GM19324 (cell line): ENCODE data around the gene SAPCD1.

Source experiments
- ATAC-seq: cut with Tn5 transposase; IDR thresholded peaks from one replicate; pipeline ENCODE4 v1.9.1; 2021; ENCODE audit warnings: mild to moderate bottlenecking, moderate library complexity; ENCODE audit not compliant: unreplicated experiment, low FRiP score

SAPCD1 gene

DNA sequence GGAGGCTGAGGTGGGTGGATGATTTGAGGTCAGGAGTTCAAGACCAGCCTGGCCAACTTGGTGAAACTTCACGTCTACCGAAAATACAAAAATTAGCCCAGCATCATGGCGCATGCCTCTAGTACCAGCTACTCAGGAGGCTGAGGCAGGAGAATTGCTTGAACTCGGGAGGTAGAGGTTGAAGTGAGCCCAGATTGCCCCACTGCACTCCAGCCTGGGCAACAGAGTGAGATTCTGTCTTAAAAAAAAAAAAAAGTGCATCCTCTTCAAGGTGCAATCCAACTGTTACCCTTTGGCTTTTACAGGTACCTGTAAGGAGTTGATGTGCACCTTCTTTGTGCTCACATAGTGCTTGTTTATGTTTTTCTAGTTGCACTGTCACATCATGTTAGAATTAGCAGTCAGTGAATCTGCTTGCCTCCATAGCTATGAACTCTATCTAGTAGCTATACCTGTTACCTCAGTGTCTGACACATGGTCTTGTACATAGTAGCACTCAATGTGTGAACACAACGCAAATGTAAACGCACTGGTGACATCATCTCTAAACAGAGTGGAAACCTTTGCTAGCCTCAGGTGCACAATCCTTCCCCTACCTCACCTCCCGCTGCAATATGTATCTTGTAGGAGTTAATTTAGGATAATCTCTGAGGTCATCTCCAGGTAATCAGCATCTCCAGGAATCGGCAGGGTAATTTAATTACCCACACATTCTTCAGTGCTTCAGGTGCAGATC is 13.0 kb upstream of the SAPCD1 start:
- no peak for ATAC-seq

DNA sequence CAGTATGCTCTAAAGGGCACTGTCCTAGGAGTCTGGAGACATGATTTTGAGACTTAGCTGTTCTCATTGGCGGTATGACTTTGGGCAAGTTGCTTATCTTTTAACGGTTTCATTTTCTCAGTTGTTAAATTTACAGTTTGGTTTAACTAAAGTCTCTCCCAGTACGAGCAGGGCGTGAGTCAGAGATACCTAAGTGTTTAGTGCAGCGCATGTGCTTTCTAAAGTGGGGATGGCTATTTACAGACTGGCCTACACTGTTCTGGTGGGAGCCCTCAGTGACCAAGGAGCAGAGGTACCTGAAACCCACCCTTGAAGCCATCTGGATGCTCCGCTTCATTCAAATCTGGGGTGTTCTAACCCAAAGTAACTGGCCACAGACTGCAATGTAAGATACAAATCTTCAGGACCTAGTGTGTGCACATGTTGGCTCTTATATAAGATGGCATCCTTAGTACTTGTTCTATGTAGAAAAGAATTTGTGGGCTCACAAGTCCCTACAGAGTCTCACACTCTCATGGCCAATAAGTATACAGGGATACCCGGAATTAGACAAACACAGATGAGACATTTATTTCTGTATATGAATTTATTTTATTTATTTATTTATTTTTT is 11.9 kb upstream of the SAPCD1 start:
- no peak for ATAC-seq

DNA sequence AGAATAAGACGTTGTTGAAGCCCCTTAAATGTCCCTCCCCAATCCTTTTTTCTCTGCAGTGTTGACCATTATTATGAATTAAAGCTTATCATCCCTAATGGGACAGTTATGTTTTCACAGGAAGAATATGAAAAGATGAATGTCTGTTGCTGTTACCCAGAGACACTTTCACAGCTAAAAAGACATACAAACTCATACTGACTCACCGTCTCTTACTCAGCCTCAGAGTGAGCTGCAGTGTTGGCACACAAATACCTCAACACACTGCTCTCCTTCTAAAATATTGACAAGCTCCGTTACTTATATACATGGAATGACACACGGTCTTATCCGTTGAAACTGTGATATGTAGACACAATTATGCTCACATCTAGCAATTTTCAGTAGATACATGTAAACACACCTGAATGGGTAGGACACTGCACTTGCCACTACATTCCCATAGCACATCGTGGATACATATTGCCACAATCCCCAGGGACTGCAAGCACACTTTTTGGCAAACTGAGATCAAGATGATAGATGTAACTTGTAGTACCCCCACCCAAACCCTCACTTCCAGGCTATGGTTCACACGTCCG is 9.6 kb upstream of the SAPCD1 start:
- no peak for ATAC-seq

DNA sequence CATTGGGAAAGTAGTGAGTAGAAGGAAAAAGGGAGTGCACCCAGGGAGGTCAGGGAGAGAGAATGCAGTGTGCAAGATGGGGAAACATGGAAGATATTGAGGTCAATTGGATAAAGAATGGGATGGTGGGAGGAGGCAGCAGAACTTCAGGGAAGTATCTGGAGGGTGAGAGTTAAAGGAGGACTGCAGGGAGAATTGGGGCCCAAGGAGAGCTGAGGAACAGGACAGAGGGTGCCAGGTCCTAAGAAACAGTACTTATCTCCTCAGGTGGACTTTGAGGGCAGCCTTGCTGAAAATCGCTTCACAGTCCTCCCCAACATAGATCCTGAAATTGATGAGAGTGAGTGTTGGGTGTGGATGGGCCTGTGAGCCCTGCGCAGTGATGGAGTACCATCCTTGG is 4.2 kb upstream of the SAPCD1 start:
- ATAC-seq, result no peak

DNA sequence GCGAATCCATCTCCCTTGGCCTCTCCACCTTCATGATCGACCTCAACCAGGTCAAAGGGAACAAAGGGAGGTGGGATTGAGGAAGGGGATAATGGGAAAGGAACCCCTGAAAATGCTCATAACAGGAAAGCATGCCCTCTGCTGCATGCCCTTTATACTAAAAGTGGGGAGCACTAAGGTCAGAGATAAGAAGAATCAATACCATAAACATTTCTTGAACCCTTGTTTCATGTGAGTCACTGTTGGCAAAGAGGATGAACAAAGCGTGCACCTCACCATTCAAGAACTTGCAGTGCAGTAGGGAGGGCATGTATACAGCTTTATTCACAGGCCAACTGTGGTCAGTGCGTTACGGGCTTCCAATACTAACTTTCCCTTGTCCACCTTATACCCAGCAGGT is 1.7 kb upstream of the SAPCD1 start:
- ATAC-seq, result no peak

DNA sequence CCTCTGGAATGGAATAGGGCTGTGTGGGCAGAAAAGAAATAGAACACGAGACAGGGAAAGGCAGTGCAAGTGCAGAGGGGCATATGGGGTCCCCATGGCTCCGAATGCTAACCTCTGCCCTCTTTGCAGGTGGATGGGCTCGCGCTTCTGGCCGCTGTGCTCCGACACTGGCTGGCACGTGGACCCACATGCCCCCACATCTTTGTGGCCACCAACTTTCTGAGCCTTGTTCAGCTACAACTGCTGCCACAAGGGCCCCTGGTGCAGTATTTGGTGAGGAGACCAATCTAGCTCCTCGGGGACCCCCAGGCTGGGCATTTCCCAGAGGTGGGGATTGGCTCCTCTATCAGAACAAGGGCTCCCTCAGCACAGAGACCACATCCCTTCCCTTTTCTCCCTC is 1.1 kb upstream of the SAPCD1 start:
- ATAC-seq, result no peak

DNA sequence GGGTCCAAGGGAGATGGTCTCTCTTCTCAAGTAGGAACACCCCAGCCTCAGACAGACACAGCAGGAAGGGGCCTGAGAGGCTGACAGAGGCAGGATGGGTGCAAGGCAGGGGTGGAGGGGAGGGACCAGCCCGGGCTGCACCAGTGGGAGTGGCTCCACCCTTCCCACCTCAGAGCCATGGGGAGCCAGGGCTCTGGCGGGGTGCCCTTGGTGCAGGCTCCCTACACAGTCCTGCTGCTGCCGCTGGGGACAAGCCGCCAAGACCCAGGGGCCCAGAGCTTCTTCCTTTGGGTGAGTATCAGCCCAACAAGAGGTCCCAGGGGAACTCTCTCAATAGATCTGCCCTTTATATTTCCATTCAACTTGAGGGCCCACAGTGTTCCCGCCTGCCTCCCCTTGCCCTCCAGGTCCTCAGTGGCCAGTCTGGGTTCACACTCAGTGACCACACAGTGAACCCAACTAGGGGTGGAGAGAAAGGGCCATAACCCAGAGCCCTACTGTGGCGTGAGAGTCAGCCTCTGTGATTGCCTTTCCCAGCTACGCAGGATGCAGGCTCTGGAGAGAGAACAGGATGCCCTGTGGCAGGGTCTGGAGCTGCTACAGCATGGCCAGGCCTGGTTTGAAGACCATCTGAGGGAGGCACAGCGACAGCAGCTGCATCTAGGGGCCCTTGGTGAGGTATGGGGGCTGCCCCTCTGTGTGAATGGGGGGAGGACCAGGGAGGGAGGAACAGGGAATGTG is 592 bp downstream of the SAPCD1 start:
- no peak for ATAC-seq

DNA sequence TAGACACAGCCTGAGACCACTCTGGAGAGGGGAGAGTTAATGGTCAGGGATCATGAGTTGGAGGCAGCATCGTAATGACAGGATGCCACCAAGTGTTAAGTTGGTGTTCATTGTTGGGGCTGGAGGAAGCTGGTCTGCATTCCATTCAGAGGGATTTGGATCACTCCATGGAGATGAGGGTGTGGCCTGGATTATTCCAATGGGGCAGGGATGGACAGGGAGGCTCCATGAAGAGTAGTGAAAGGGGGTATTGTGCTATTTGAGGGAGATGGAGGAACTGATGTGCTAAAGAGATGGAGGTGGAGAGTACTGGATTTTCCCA is 1.1 kb downstream of the SAPCD1 start:
- no peak for ATAC-seq

DNA sequence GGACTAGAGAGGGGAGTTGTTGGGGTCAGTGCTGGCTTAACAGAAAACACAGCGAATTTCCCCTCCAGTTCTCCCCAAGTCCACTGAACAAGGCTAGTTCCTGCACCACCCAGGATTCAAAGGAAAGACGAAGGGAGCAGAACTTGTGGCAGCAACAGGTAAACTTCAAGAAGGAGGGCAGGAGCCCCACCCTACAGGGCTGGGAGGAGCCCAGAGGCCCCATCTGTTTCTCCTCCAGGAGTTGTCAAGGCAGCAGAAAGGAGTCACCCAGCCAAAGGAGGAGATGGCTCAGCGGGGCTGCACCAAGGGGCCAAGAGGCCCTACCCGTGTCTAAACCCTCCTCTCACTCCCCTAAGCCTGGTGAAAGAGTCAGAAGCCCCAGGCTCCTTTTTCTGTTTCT is 1.7 kb downstream of the SAPCD1 start:
- ATAC-seq, result no peak

DNA sequence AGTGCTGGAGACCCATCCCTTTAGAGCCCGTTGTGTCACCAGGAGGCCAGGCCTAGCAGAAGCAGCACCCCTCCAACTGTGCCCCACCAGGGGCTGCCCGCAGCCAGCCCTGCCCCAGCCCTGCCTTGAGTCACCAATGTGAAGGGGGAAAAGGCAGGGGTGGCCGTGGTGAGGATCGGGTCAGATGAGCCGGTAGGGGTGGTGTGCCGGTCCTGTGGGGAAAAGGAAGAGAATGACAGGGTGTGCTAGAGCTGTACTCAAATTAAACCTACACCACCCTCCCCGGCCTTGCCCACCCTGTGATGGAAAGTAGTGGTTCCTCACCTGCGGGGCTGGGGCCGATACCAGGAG is 3.1 kb downstream of the SAPCD1 start:
- ATAC-seq, result no peak

DNA sequence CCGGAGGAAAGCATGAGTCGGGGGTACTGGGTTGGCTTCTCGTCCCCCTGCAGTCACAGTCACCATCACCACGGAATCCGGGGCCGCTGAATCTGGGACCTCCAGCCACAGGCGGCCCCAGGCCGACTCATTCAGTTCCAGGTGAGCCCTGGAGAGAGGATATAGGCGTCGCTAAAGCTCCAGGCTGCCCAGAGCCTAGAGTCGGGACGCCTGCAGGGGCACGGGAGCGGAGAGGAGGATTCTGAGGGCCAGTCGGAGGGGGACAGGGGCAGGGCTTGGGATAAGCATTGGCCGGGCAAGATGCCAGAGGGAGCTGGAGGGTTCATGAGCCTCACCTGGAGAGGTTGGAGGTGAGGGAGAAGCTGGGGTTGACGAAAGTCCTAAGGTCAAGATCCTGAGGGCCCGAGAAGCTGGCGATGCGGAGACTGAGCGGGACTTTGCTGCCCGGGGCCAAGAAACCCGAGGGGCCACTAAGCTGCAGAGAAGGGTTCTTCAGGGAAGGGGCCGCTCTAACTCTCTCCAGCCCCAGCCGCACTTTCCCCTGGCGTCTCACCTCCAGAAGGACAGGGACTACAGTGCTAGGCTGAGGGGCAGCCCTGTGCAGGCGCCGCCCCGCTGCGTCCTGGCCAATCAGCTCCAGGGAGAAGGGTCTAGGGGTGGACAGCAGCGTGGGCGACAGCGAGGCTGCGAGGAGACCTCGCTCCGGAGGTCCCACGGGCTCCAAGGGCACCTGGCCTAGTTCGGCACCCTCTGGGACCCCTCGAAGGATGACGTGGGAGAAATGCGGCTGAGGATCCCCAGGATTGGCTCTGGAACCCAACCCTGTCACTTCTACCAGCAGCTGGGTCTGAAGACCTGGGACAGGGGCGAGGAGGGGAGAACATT is 3.7 kb downstream of the SAPCD1 start:
- ATAC-seq, result no peak

DNA sequence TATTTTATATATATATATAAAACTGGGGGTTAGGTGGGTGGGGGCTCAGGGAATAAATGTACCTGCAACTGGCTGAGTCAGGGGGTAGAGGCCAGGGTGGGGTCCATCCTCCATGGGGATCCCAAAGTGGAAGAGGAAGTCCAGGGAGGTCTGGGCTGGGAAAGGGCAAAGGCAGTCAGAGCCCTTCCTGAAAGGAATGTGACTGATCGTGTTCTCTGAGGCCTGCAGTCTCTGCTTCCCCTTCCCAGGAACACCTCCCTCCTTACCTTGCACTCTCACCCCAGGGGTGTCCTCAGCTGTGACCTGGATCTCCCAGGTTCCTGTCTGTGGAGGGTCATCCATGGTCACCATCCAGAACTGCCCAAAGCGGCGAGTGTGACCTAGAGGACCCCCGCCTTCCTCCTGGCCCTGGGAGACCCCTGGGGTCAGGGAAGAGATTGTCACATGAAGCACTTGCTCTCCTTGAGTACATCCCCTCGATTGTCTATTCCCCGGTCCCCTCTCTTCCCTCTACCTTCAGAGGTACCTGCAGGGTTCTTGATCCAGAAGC is 4.7 kb downstream of the SAPCD1 start:
- ATAC-seq, result no peak

DNA sequence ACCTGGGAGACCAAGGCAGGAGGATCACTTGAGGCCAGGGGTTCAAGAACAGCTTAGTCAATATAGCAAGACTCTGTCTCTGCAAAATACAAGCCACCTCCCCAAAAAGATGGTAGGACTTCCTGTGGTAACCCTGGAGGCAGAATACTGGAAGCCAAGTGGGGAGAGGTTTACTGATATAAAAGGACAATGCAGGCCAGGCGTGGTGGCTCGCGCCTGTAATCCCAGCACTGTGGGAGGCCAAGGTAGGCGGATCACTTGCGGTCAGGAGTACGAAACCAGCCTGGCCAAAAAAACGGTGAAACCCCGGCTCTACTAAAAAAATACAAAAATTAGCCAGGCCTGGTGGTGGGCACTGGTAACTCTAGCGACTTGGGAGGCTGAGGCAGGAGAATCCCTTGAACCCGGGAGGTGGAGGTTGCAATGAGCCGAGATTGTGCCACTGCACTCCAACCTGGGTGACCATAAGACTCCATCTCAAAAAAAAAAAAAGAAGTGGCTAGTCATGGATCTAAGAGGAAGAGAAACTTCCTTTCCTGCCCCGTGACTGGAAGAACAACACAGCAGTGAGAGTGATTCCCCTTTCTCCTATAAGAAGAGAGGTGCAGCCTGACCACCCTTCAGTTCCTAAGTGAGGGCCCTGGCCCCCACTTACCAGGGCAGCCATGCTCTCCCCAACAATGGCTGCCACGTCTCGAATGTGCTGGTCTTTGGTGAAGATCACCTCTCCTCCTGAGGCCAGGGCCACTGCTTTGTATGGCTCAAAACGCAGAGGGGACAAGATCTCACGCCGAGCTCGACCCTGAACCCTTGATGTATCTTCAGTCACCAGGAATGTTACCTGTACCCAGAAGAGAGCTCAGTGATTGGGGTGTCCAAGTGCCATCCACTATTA is 6.2 kb downstream of the SAPCD1 start:
- ATAC-seq, result no peak

DNA sequence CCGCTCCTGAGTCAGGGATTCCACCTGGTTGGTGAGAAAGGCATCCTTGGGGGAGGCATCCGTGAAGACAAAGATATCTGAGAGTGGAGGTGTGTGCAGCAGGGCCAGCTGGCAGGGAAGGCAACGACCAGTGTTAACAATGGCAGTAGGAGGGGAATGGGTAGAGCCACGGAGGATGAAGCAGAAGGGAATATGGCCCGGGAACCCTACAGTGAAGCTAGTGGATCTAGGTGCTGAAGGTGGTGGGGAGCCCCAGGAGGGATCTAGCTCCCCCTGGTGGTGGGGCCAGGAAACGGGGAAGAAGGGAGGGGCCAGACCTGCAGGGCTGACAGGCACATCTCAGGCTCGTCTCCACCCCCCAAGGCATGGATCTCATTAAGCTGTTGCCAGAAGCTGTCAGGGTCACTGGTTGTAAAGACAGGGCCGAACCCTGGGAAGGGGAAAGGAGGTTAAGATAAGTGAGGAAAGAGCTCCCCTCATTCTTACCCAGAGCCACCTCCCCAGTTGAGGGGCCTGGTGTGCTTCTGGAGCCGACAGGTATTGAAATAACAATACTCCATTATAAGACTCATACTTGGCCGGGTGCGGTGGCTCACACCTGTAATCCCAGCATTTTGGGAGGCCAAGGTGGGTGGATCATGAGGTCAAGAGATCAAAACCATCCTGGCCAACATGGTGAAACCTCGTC is 7.4 kb downstream of the SAPCD1 start:
- no peak for ATAC-seq

DNA sequence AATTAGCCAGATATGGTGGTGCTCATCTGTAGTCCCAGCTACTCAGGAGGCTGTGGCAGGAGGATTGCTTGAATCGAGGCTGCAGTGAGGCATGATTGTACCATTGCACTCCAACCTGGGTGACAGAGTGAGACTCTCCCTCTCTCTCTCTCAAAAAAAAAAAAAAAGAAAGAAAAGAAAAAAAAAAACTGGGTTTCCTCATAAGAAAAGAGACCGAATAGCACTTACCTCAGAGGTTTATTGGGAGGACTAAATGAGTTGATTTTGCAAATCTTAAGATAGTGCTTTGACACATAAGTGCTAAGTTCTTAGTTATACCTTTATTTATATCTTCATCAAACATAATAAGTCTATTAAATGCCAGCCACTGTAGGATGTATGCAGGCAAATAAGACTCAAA is 8.4 kb downstream of the SAPCD1 start:
- ATAC-seq, result no peak

DNA sequence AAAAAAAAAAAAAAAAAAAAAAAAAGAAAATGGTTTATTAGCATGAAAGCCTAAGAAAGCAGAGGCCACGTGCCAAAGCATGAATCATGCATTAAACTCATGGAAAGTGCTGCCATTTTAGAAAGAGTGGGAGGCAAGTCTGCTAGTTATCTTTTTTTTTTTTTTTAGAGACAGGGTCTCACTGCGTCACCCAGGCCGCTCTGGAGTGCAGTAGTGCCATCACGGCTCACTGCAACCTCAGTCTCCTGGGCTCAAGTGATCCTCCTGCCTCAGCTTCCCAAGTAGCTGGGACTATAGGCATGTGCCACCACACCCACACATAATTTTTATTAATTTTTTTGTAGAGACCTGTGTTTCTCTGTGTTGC is 9.5 kb downstream of the SAPCD1 start:
- no peak for ATAC-seq

DNA sequence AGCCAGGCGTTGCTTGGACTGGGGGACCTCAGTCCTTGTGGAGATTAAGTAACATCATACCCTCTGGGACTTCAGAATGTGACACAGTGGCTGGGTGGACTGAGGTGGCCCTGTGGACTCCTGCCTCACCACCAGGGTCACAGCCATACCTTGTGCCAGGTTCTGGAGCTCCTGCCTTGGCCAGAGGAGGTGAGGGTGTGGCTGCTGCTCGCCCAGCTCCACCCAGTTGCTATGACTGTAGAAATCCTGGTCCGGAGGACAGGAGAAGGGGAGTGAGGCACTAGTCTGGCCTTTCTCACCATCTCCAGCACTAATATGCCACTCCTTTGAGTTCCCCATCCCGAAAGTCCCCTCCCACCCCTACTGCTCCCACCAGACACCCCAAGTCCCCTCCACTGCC is 12.7 kb downstream of the SAPCD1 start:
- ATAC-seq, result no peak

DNA sequence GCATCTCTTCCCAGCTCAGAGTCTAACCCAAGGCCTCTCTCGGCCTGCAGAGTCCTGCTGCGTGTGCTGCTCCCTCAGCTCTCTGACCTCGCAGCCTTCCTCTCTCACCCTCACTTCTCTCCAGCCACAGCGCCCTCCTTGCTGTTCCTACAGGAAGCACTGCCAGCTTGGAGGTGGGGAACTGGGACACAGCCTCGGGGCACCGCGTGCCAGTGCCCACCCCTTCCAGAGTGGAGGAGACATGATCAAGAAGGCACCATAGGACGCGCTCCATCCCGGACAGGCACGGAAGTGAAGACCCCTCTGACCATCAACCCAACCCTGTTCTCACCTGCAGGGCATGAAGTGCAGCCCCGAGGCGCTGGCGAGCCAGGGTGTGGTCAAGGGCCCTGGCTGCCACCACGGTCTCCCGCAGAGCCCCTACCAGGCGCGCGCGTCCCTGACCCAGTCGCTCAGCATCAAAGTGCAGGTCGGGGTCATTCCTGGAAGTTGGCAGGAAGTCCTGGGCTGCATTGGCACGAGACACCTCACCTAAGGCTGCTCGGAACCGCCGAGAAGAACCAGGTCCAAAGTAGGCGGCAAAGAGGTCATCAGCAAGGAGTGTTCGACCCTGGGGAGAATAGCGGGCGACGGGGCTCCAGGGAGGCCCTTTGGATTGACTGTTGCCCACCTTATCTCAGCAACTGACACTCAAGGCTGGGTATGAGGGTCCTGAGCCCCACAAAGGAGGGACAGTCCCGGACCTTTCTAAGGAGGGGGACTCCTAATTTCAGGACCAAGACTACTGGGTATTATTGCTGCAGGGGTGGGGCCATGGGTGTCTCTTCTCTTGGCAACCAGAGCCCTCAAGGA is 13.4 kb downstream of the SAPCD1 start:
- no peak for ATAC-seq
